H1 (cell line): Measurements from ENCODE around the gene DDT. TPM values are rescaled to one million over a fixed set of nuclear protein-coding genes. Genes with fewer than 3 reads are reported as not detected.

Experiments used
- SIX5 ChIP-seq: IDR thresholded peaks from 2 replicates; pipeline ENCODE4 v1.6.1; 2011; ENCODE audit warnings: mild to moderate bottlenecking, low read depth, low read length
- polyA plus RNA-seq, 7 experiments: library from polyadenylated mRNA; depleted of rRNA in 3 of 7; stranded (reverse) in 5 of 7; unstranded in 2 of 7; fragments of >200 nt in 5 of 7; fragments of 200-250 nt in 2 of 7; gene quantifications; 1 replicate in 5 of 7; 2 replicates in 1 of 7; 4 replicates in 1 of 7; pipeline versions ENCODE4 v1.2.1 to v1.2.3, GENCODE V29; 2011 to 2013; ENCODE audit warnings: missing spikeins in 2 of 7, mixed read lengths in 2 of 7
- total RNA-seq: library from RNA; stranded (reverse); fragmentation: NEBNext Ultra II Directional; extraction: Animal tissue kit (Norgen Biotek cat#: 25700); gene quantifications from 2 replicates; pipeline ENCODE4 v1.2.1, GENCODE V29; 2021

The DDT gene
- total and polyA plus RNA-seq, 2 of the 8 experiments (the other 6 are each of a cell fraction or from before 2014, with no cell fraction given): 106 to 341 TPM

DNA sequence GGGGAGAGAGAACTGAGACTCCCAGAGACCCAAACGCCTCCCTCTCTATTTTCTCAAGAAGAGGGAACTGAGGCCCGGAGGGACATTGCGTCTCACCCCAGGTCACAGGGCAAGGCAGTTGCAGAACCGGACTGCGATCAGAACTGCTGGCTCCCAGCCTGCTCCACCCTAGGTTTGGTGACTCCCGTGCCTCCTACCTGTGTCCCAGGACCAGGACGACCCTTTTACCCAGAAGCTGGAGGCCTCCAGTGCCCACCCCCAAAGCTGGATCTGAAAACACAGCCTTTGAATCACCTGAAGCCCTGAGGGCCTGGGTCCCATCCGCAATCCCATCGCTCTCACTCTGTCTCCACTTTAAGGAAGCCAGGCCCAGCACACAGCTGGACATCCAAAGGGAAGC, 29.6 kb upstream of the DDT start (continued):
- TF ChIP-seq SIX5: no peak
